Spinal cord (tissue), 10 donors: ENCODE results near the gene MFN2. TPM values are rescaled to one million over a fixed set of nuclear protein-coding genes. Genes with fewer than 3 reads are reported as not detected.

Experiments
- DNase-seq, 6 donors: peaks; one replicate each; pipeline versions ENCODE4 v3.0.0 to v3.0.0-alpha.2; 2013 to 2015; ENCODE audit warnings: low spot score in 6 of 6, low read depth in 4 of 6
- H3K27ac ChIP-seq: one replicate; pipeline ENCODE4 v1.5.1; 2013; ENCODE audit warnings: low read depth, low read length, control low read depth
- H3K27me3 ChIP-seq: one replicate; pipeline ENCODE4 v1.6.1; 2013; ENCODE audit warnings: low read length; ENCODE audit not compliant: control insufficient read depth, insufficient read depth
- H3K36me3 ChIP-seq: one replicate; pipeline ENCODE4 v1.6.1; 2013; ENCODE audit warnings: low read length; ENCODE audit not compliant: control insufficient read depth, insufficient read depth
- H3K4me1 ChIP-seq: one replicate; pipeline ENCODE4 v1.6.1; 2013; ENCODE audit warnings: low read length; ENCODE audit not compliant: control insufficient read depth, insufficient read depth
- H3K4me3 ChIP-seq: one replicate; pipeline ENCODE4 v1.5.1; 2013; ENCODE audit warnings: low read depth, low read length, control low read depth
- H3K9me3 ChIP-seq: one replicate; pipeline ENCODE4 v1.6.1; 2013; ENCODE audit warnings: low read length; ENCODE audit not compliant: control insufficient read depth, insufficient read depth
- WGBS: methylation state at CpG from one replicate; pipeline ENCODE4 v1.1.5; 2013; ENCODE audit warnings: missing lambda C conversion rate; ENCODE audit not compliant: insufficient coverage; 5-methylcytosine and 5-hydroxymethylcytosine counted together
- polyA plus RNA-seq, 2 donors: library from polyadenylated mRNA; unstranded; fragments of 120-200 nt; gene quantifications; one replicate each; pipeline ENCODE4 v1.2.1, GENCODE V29; 2013; ENCODE audit not compliant: insufficient read length in 2 of 2
- total RNA-seq, 2 donors: library from RNA; depleted of rRNA in 1 of 2; stranded (reverse); fragments of 120-200 nt in 1 of 2; fragments of >200 nt in 1 of 2; gene quantifications; one replicate each; pipeline versions ENCODE4 v1.2.3 to v1.2.4, GENCODE V29; 2013 to 2014
- donor health status: healthy.

The MFN2 gene
- total and polyA plus RNA-seq, 4 donors: 47.5 to 79.7 (median 72.4) TPM

- H3K27ac ChIP-seq: no peak overlapping the region
- no peaks in the 10 kb centered on the region for H3K9me3 ChIP-seq
- DNase-seq: no peak
- H3K4me3 ChIP-seq: no peak overlapping the region
- peaks cover 37% of the 10 kb centered on the region for H3K36me3 ChIP-seq
- no peaks in the 10 kb centered on the region for H3K27me3 ChIP-seq
- 100% methylated on average over 6 of the region's 10 CpGs for WGBS
- H3K4me1 ChIP-seq: peaks cover 4% of the 10 kb centered on the region
These were observed 34.8 kb downstream of the MFN2 start for GRCh38 chr1:12015001-12015491.

- Histone ChIP-seq H3K36me3 (peaks cover 32% of the 10 kb centered on the region), H3K27me3 (no peaks in the 10 kb centered on the region), H3K27ac (no peak overlapping the region), H3K4me3 (no peak overlapping the region), H3K4me1 (peaks cover 8% of the 10 kb centered on the region), H3K9me3 (no peaks in the 10 kb centered on the region)
- DNase-seq: no peak
- 100% methylated on average over 2 of the region's 9 CpGs for WGBS
These were observed 35.3 kb downstream of the MFN2 start for GRCh38 chr1:12015499-12015898.

- DNase-seq: no peak
- H3K27me3 ChIP-seq: no peaks in the 10 kb centered on the region
- WGBS: 100% methylated on average over 1 of the region's 3 CpGs
- H3K4me3 ChIP-seq: no peak overlapping the region
- no peak overlapping the region for H3K27ac ChIP-seq
- H3K9me3 ChIP-seq: no peaks in the 10 kb centered on the region
- H3K4me1 ChIP-seq: peaks cover 11% of the 10 kb centered on the region
- H3K36me3 ChIP-seq: peaks cover 25% of the 10 kb centered on the region
These were observed 35.9 kb downstream of the MFN2 start for GRCh38 chr1:12016182-12016581.

- Histone ChIP-seq H3K4me1 (peaks cover 22% of the 10 kb centered on the region), H3K4me3 (peak overlapping the region; percentile 86), H3K27me3 (no peaks in the 10 kb centered on the region), H3K9me3 (no peaks in the 10 kb centered on the region), H3K27ac (peak overlapping the region; percentile 54), H3K36me3 (peaks cover 29% of the 10 kb centered on the region)
- DNase-seq: peak in 2 of 6 donors; percentile 6 to 23
- 0% methylated on average over 5 of the region's 12 CpGs for WGBS
These were observed 39.7 kb downstream of the MFN2 start for GRCh38 chr1:12019858-12020509.

- 98% methylated on average over 9 of the region's 9 CpGs for WGBS
- Histone ChIP-seq H3K27me3 (no peaks in the 10 kb centered on the region), H3K4me1 (peaks cover 22% of the 10 kb centered on the region), H3K36me3 (peaks cover 43% of the 10 kb centered on the region), H3K27ac (no peak overlapping the region), H3K9me3 (no peaks in the 10 kb centered on the region), H3K4me3 (no peak overlapping the region)
- DNase-seq: no peak
These were observed 41.4 kb downstream of the MFN2 start for GRCh38 chr1:12021616-12022015.

- Histone ChIP-seq H3K4me3 (no peak overlapping the region), H3K4me1 (peaks cover 22% of the 10 kb centered on the region), H3K9me3 (no peaks in the 10 kb centered on the region), H3K27ac (no peak overlapping the region), H3K36me3 (peaks cover 47% of the 10 kb centered on the region), H3K27me3 (no peaks in the 10 kb centered on the region)
- no peak for DNase-seq
- 94% methylated on average over 13 of the region's 14 CpGs for WGBS
These were observed 41.8 kb downstream of the MFN2 start for GRCh38 chr1:12022036-12022435.

- Histone ChIP-seq H3K9me3 (no peaks in the 10 kb centered on the region), H3K36me3 (peaks cover 84% of the 10 kb centered on the region), H3K27me3 (no peaks in the 10 kb centered on the region), H3K4me1 (peaks cover 7% of the 10 kb centered on the region), H3K27ac (no peak overlapping the region), H3K4me3 (no peak overlapping the region)
- DNase-seq: no peak
- 95% methylated on average over 7 of the region's 10 CpGs for WGBS
These were observed 46.3 kb downstream of the MFN2 start for GRCh38 chr1:12026586-12026985.

GRCh38 chr1:12028248-12028647 is 48.0 kb downstream of the MFN2 start:
- H3K27me3 ChIP-seq: no peaks in the 10 kb centered on the region
- DNase-seq: no peak
- WGBS: 89% methylated on average over 7 of the region's 8 CpGs
- H3K27ac ChIP-seq: no peak overlapping the region
- no peaks in the 10 kb centered on the region for H3K4me1 ChIP-seq
- H3K36me3 ChIP-seq: peaks cover 81% of the 10 kb centered on the region
- H3K9me3 ChIP-seq: no peaks in the 10 kb centered on the region
- no peak overlapping the region for H3K4me3 ChIP-seq

GRCh38 chr1:12028957-12029511 is 48.8 kb downstream of the MFN2 start:
- H3K4me1 ChIP-seq: peaks cover 4% of the 10 kb centered on the region
- 92% methylated on average over 11 of the region's 19 CpGs for WGBS
- H3K36me3 ChIP-seq: peaks cover 79% of the 10 kb centered on the region
- no peaks in the 10 kb centered on the region for H3K27me3 ChIP-seq
- DNase-seq: no peak
- H3K27ac ChIP-seq: no peak overlapping the region
- H3K4me3 ChIP-seq: no peak overlapping the region
- H3K9me3 ChIP-seq: no peaks in the 10 kb centered on the region
